GM21529 (cell line): ENCODE data around the gene PMP22.

Experiments
- ATAC-seq: cut with Tn5 transposase; IDR thresholded peaks from one replicate; pipeline ENCODE4 v1.9.1; 2021; ENCODE audit not compliant: unreplicated experiment

The PMP22 gene

GRCh38 chr17:15274017-15274416 lies 8.9 kb upstream of the PMP22 start:
- no peak for ATAC-seq

DNA sequence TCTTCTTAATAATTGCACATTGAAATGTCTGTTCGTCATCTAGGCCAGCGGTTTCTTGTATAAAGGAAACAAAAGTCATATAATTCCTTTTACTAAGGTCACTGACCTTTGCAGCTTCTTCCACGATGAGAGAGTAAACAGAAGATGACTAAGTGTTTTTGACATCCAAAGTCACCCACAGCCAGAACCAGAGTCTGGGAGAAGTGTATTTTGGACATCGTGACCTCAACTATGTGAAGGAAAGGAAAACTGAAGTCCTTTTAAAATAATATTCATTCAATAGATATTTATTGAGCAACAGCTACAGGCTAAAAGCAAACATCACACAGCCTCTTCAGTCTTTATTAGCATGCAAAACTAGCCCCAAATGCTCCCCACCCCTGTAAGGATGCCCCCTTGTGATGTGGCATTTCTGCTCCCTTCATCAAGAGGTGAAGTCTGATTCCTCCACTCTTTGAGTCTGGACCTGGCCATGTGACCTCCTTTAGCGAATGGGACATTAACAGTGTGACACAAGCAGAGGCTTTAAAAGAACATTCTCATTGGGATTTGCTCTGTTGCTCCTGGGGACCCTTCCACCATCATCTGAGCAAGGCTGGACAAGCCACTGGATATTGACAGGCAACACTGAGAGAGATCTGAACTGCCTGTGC lies 8.1 kb upstream of the PMP22 start:
- ATAC-seq = no peak

DNA sequence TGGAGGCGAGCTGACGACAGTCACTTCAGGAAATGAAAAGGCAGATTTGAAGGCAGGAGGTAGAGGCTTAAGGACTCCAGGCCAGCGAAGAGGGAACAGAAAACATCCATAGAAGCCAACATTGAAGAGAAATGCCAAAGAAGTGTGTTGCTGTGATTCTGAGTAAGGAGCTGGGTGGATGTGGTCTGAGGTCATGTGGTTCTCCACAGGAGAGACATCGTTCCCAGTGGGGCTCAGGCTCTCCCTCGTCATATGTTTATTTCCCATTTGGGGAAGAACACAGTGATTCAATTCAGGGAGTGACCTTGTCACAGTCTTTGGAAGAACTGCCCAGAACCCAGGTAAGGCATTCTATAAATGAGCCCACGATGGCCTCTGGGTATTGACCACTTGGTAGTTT lies 6.6 kb upstream of the PMP22 start:
- ATAC-seq = no peak

- no peak for ATAC-seq
Measured at GRCh38 chr17:15270628-15271381, 5.7 kb upstream of the PMP22 start.

DNA sequence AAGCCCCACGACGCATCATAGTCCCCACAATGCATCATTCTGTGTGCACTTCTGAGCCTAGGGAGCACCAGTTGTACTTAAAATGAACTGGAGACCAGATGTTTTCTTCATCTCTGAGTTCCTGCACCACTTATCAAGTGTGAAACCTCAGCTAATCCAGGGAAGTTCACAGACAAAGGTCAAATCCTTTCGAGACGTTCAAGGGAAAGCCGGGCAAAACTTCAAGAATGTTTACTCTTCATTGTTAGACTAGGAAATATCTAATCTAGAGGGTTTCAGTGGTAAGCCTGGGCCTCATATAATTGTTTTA lies 4.6 kb upstream of the PMP22 start:
- no peak for ATAC-seq

- ATAC-seq = no peak
Measured at GRCh38 chr17:15269087-15269779, 4.1 kb upstream of the PMP22 start.

- no peak for ATAC-seq
Measured at GRCh38 chr17:15268461-15268860, 3.3 kb upstream of the PMP22 start.

- no peak for ATAC-seq
Measured at GRCh38 chr17:15267996-15268395, 2.9 kb upstream of the PMP22 start.

DNA sequence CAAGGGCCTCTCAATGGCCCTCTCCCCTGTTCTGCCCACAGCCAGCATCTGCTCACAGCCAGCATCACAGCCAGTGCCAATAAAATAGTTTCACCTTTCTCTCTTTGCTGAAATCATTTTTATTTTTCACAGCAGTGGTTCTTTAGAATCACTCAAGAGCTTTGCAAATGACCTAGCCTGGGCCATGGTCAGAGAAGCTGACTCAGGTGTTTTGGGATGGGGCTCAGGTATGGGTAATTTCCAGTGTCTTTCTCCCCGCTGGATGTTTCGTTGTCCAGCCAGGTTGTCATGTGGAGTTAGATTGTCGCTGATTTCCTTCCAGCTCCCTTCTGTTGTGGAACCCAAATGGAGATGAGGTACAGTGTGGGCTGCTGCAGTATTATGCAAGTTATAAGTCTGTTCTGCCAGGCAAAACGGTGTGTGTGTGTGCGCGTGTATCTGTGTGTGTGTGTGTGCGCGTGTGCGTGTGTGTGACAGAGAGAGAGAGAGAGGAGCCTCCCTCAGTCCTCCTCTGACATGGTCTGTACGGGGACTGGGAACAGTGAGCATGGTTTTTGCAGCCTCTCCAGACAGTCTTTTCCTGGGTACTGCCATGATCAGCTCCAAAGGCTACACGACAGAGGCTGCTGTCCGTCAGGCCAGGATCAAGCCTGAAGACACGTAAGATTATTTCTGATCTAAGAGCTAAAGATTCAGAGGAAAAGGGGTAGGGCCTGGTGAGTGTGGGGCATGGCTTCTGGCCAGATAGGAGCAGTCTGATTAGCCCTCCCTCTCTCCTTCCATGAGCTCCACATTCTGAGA lies 1.4 kb upstream of the PMP22 start:
- no peak for ATAC-seq

- ATAC-seq = no peak
Measured at GRCh38 chr17:15264542-15264941, 584 bp downstream of the PMP22 start.

- no peak for ATAC-seq
Measured at GRCh38 chr17:15263680-15264079, 1.4 kb downstream of the PMP22 start.

- no peak for ATAC-seq
Measured at GRCh38 chr17:15263206-15263579, 1.9 kb downstream of the PMP22 start.

DNA sequence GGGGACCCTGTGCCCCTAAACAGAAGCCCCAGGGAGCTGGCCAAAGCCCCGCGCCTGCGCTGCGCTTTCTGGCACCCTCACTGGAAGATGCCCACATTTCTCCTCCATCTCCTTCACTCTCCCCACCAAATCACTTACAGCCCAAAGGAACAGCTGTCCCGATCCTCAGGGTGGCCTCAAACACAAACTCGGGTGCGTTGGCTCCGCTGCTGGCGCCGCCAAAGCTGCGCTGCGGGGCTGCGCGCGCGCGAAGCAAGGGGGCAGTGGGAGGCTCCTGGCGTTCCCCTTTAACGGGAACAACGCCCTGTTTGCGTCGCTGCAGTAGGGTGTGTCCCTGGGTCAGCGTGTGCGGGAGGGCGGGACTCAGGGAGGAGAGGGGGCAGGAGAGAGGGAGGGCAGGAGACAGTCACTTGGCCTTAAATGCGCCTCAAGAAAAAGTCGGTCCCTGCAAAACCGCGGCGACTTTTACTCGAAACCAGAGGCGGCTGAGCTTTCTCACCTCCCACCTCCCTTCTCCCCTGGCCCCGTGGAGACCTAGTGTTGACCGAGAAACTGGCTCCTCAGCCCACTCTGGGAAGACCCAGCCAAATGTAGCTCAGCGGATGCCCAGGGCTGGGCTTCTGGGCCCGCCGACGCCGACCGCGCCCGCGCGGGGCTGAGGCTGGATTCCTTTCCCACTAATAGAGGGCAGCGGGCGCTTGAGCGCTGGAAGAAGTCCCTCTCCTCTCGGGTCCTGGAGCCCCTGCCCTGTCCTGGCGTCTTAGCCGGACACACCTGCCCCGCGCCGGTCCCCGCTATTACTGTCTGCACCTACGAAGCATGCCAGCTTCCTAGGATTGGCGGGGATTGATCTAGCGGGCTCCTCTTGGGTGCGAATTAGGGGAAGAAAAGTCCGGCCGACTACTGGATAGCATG lies 2.6 kb downstream of the PMP22 start:
- no peak for ATAC-seq

DNA sequence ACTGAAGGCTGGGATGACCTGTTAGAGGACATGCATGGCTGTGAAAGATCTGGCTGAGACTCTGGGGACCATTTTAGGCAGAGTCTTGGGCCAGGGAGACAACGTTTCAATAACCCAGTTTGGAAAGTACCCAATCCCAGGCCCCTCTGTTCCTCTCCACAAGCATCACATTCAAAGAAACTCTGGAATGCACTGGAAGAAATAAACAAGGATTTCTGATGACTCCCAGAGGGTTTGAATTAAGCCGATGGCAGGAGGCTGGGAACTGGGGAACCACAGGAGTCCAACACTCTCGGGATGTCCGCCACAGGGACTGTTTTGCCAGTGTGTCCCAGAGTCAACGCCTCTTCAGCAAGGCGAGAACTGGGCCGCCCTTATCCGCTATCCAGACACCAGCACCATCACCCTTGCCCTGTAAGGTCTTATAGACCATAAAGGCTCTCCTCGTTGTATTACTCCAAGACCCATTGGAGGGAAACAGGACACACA lies 3.3 kb downstream of the PMP22 start:
- ATAC-seq = no peak

DNA sequence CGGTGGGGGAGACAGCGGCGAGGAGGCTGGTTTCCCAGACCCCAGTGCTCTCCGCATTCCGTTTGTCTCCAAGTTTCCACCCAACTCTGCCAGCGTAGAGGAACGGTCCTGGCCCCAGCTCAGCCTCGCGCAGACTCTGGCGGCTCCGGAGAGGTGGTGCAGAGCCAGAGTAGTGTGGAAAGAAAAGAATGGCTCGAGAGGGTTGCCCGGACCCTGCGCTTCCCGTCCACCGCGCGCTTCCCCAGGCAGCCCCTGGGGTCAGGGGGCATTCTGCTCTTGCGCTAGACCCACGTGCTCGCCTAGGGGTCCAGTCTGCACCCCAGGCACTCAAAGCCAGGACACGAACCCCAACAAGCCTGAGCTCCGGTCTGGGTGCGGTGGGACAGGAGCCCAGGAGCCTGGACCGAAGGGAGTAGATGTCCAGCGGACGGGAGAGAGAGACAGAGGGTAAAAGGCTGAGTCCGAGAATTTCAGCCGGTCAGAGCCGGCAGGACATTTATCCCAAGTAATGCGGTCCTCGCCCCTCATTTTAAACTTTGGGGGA lies 3.8 kb downstream of the PMP22 start:
- no peak for ATAC-seq

DNA sequence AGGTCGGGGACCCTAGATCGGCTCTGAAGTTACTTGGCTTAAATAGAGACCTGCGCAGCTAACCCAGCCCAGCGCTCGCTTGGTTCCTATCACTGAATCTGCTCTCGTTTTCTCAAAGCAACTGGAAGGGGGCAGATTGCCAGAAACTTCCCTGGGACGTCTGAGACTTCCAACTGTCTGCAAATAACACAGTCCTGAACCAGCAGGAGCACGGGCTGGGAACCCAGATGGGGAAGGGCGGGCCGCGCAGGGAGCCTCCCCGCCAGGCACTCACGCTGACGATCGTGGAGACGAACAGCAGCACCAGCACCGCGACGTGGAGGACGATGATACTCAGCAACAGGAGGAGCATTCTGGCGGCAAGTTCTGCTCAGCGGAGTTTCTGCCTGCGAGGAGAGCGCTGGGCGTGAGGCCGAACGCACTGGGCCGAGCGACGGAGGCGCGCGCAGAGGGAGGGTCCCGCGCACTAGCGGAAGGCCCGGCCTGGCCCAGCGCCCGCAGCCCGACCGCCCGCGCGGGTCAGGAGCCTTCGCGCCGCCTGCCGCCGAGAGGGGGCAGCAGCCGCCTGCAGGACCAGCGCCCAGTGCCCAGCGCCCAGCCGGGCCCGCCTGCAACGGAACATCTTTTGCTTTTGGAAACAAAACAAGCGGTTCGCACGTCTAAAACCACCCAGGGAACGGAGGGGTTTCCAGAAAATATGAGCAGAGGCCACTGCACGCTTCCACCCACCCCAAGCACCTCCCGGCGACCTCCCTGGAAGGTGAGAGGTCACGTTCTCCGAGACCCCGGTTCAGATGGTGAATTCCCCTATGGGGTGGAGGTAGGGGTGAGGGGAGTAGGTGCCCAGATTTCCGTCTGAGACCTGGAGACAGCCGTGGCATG lies 4.5 kb downstream of the PMP22 start:
- peak; percentile 56 for ATAC-seq

DNA sequence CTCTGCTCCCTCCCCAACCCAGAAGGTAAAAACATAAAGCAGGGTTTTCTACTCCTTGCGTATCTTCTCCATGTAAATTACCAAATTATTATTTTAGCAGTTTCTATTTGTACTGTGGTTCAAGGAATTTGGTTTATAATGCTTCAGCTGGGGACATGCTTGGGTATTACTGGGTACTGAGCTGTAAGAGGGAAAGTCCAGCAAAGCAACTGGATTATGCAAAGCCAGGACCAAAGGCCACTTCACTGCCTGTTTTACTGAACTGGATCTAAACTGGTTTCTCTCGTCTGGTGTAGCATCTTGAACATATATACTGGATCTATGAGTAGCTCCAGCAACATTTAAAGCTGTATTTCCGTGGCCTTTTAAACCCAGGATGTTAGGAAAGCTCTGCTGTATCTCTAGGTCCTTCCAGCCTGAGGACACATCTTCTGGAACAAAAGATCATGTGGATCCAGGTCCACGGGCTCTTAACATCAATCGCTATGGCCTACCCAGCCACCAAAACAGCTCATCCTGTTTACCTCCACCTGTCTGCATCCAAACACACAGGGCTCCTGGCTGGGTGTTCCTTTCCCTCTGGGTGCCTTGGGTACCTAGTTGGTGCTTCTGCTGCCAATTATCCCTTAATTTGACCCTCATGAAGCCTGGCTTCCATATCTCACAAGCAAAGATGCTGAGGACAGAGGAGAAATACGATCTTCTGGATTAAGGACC lies 7.2 kb downstream of the PMP22 start:
- no peak for ATAC-seq

GRCh38 chr17:15257258-15257788 lies 7.8 kb downstream of the PMP22 start:
- peak; percentile 61 for ATAC-seq
